Caki2 (cell line): ENCODE measurements around the gene TICAM2. TPM values are rescaled to one million over a fixed set of nuclear protein-coding genes. Genes with fewer than 3 reads are reported as not detected.

ENCODE experiments used
- DNase-seq: peaks from one replicate; pipeline ENCODE4 v3.0.0-alpha.2; 2015; ENCODE audit warnings: low read depth
- in situ Hi-C: cut with HindIII; loops from 2 replicates; pipeline ENCODE4 v1.10.0; 2016; ENCODE audit warnings: low sequenced_read_pairs, low pct_unique_long_range_greater_than_20kb, mixed read lengths
- total RNA-seq: library from RNA; depleted of rRNA; stranded (reverse); fragments of >200 nt; shearing (Covaris generic); gene quantifications from 2 replicates; pipeline ENCODE4 v1.2.3, GENCODE V29; 2014; ENCODE audit warnings: low replicate concordance

The TICAM2 gene
- total RNA-seq, 1 experiment from 2014 or later, result not detected

DNA sequence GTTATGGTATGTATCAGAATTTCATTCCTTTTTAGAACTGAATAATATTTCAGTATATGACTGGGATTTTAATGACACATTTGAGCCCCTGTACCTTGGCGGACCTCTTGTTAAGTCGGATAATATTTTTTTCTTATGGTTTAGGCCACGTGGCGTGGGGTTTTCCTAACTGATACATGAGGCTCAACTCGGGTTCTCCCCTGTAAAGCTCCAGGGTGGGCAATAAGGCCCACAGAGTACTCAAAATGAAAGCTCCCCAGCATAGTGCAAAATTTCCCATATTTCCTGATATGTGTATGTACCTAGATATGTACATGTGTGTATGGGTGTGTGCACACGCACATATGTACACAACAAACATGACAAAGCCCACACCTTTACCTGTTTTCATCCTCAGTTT lies 24.5 kb downstream of the TICAM2 start:
- in situ Hi-C loops, result no loop called here
- no peak for DNase-seq

- in situ Hi-C loops, result no loop called here
- no peak for DNase-seq
Measured at GRCh38 chr5:115577329-115577728, 24.9 kb downstream of the TICAM2 start.

DNA sequence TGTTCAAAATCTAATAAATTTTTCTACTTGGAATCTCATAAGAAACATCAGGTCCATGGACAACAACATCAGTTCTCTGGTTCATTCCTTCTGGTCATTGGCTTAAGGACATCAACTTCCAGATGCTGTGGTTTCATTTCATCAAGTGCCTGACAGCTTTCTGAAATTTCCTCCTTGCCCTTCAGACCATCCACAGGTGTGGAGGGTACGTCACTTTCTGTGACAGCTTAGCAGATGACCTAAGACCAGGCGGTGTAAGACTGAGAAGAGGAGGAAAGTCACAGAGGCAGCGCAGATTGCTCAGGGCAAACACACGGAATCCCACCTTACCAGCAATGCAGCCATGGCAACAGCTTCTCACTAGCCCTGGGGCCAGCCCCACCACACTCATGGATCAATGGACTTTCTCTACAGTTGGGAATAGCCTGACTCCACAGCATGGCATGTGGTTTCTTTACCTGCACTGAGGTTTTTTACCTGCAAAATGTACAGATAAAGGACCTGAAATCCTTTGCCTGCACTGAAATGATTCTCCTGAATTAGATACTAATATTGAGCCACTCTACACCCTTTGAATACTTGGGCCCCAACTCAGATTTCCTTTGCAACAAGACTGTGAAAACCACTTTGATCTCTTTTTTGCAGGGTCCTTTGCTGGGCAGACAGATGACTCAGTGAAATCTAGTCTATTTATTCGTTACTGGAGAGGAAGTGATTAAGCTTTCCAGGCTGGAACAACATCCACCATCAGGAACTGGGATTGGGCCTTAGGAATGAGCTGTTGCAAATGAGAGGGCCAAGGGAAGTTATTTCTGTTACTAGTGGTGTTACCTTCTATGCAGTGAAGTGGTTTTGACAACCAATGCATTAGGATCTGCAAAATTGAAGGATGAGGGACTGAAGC lies 26.9 kb downstream of the TICAM2 start:
- in situ Hi-C loops, result no loop called here
- no peak for DNase-seq

GRCh38 chr5:115573133-115573532 lies 29.1 kb downstream of the TICAM2 start:
- in situ Hi-C loops, result no loop called here
- no peak for DNase-seq

DNA sequence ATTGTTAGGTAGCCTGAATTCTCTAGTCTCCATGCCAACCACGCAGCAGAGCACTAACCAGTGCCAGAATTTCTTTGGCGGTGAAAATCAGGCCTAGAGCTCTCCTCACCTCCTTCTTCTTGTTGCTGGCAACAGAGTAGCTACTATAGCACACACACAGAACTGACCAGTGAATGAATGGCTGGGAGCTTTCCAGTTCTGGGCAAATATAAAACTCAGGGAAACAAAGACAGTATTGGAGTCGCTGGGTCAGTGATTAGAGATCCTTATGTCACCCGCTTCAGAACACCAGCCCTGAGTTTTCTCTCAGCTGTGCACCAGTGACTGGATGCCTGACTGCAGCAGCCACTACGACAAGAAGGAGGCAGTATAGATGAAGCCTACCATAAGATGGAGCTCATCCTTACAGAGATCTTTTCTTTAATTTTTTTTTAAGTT lies 30.8 kb downstream of the TICAM2 start:
- in situ Hi-C loops, result no loop called here
- no peak for DNase-seq

DNA sequence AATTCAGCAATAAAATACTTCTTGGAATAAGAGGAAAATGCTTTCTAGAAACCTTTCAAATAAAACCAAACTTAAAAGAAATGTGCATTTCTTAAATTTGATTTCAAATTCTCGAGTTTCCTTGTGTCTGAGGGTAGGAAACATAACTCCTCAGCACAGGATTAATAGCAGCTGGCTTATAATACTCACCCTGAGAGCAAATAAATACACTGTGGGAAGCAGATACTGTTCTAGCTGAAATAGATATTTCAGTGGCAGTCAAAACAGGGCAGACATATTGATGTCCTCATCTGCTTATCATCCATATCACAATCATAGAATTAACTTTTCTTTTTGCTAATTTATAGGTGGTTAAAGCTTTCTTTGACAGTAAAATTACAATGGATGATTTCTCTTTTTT lies 33.6 kb downstream of the TICAM2 start:
- no peak for DNase-seq
- in situ Hi-C loops, result no loop called here

DNA sequence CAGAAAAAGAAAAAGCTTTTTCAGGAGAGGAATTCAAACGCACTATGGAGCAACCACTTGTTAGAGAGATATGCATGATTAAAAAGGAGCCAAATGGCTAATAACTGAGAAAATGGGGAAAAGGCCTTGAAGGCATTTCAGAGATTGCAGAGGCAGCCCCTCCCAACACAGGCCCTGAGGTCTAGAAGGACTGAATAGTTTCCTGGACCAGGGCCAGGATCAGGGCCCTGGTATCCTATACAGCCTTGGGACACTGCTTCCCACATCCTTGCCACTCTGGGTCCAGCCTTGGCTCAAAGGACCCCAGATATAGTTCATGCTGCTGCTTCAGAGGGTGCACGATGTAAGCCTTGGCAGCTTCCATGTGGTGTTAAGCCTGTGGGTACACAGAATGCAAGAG lies 37.0 kb downstream of the TICAM2 start:
- in situ Hi-C loops, result no loop called here
- no peak for DNase-seq

DNA sequence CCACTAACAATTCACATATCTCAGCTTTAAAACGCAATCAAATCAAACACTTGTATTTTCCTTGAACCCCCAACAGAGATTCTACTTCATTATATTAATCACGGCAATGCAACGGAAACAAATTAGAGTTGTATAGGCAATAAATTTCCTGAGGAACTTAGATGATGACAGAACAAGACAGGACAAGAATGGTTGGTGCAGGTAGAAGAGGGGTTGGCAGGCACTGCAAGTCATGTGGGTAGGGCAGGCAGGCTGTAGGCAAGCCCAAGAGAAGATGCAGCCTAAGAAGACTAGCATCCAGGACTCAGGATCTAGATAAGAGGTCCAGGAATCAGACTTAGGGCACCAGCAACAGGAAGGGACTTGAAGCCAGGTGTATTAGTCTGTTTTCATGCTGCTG lies 41.1 kb downstream of the TICAM2 start:
- no peak for DNase-seq
- in situ Hi-C loops, result no loop called here

DNA sequence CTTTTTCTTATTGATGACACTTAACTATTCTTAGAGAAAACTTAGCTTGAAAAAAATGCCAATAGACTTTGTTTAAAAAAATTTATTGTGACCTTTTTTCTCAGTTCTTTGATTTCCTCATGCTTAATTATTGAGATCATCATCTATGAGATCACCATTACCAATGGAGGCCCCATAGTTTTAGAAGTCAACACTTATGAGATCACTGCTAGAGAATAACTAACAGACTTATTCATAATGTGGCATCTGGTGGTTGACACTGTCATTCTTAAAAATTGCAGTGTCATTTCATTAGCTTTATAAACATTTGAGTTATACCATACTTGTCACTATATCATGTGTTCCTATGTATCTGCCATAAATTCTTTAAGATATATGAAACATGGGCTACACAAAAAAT lies 42.8 kb downstream of the TICAM2 start:
- peak; percentile 19 for DNase-seq
- in situ Hi-C loops, result no loop called here

GRCh38 chr5:115558388-115558956 lies 43.8 kb downstream of the TICAM2 start:
- in situ Hi-C loops, result no loop called here
- no peak for DNase-seq

- in situ Hi-C loops, result no loop called here
- no peak for DNase-seq
Measured at GRCh38 chr5:115557667-115558387, 44.5 kb downstream of the TICAM2 start.

DNA sequence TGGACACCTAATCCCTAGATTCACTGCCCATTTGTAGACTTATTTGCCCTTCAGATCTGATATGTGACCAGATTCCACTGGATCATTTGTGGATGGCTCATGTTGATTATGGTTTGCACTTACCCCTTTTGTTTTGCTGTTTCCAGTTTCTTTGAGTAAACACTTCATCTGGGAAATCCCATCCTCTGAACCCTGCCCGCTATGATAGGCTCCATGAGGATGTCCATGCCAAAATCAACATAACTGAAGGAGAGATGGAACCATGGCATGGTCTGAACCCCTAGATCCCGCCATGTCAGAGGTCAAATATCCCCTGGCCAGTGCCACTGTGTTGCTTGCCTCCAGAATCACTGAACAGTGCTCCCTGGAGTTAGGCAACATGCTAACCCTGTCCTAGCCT lies 46.0 kb downstream of the TICAM2 start:
- in situ Hi-C loops, result no loop called here
- DNase-seq, result no peak

- in situ Hi-C loops, result no loop called here
- no peak for DNase-seq
Measured at GRCh38 chr5:115555084-115555633, 47.1 kb downstream of the TICAM2 start.

DNA sequence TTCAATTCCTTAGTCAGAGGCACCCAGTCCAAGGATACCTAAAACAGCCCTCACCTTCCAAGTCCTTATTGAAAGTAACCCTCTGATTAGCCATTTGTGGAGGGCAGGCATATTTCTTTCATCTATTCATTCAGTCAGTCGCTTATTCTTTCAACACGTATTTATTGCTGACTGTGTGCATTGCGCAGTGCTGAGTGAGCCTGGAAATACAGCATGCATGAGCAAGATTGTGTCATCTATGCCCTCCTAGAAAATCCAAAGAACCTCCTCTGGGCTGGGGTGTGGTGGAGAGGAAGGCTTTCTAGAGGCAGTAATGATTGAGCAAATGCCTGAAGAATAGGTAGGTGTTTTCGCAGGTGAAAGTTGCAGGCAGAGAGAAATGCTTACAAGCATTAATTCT lies 49.2 kb downstream of the TICAM2 start:
- in situ Hi-C loops, result no loop called here
- DNase-seq, result no peak

DNA sequence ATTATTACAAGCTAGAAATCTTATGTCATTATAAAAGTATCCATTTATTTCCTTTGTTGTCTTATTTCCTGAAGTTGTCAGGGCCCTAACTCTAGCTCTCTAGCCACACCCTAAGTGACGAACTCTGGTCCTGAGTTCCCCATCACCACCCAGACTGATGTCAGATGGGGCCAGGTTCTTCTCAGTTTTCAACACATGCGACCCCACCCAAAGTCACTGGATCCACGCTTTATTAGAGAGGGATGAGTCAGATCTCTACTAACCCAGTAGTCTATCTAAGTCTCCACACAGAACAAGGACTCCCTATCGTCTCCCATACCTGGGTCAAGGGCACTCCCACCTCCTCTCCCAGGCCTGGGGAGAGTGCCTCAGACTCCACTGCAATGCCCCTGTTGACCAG lies 50.9 kb downstream of the TICAM2 start:
- DNase-seq, result peak; percentile 46
- in situ Hi-C loops, result no loop called here

GRCh38 chr5:115549154-115549553 lies 53.1 kb downstream of the TICAM2 start:
- in situ Hi-C loops, result no loop called here
- no peak for DNase-seq

DNA sequence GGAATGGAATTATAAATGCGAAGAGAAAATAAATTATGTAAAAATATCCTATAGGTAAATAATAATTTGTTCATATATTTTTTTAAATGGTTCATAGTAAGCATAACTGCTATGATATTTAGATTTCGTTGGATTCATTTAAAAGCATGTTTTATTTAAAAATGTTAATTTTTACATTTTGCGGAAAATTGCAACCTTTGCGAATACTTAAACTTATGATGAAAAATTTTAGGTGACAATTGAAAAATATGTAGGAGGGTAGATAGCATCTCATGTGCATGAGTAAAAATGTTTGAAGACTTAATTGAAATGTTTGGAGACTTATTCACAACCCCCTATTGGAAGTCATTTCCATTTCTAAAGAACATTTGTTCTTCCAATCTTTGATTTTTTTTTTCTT lies 53.6 kb downstream of the TICAM2 start:
- in situ Hi-C loops, result no loop called here
- DNase-seq, result no peak

DNA sequence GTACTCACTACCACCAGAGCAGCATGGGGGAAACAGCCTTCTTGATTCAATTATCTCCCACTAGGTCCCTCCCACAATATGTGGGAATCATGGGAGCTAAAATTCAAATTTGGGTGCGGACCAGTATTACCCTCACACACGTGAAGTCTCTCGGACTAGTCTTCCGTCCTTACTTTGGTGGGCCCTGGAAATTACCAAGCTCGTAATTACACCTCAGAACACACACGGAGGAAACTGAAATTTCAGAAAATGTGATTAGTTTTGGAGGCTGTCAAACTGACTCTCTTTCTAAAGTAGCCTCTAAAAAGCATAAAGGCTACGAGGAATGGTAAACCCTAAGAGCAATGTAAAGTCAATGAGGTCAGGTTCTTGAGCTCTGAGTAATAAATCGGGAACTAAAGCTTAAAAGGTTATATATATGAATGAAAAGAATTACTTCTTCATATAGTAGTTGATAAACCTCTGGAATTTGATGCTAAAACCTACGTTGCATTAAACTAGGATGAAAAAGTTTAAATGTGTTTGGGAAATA lies 56.9 kb downstream of the TICAM2 start:
- in situ Hi-C loops, result no loop called here

More for the DNA sequence above, 56.9 kb downstream of the TICAM2 start:
- no peak for DNase-seq
